DOHH2 (cell line): Measurements from ENCODE around the gene LMNB1.

Source experiments
- EZH2phosphoT487 ChIP-seq: fragments of 200-600 bp; sonication (generic); IDR thresholded peaks from 2 replicates; pipeline ENCODE4 v1.6.1; 2017; ENCODE audit warnings: borderline replicate concordance, mild to moderate bottlenecking, antibody characterized with exemption, low read length, moderate library complexity, mixed read lengths
- TF ChIP-seq, protein P1 (sequence below): fragments of 200-600 bp; sonication (generic); IDR thresholded peaks from one replicate; pipeline ENCODE4 v1.5.1; 2014; ENCODE audit warnings: antibody characterized with exemption, mild to moderate bottlenecking, low read depth, low read length; ENCODE audit not compliant: poor library complexity, severe bottlenecking

DNA sequence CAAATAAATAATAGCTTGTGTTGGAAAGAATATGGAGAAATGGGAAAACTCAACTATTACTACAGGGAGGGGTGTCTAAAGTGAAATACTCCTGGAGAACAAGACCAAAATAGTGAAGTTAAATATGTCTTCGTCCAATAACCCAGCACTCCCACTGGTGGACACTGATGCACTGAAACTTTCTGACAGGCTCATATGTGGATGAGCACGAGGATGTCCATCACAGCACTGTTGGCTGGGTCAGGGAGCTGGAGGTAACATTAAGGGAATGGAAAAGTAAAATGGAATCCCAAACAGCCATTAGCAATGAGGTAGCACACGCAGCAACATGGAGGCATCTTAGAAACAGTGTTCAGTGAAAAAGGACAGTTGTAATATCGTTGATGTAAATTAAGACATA, 86.5 kb downstream of the LMNB1 start:
- TF ChIP-seq, protein P1, sequence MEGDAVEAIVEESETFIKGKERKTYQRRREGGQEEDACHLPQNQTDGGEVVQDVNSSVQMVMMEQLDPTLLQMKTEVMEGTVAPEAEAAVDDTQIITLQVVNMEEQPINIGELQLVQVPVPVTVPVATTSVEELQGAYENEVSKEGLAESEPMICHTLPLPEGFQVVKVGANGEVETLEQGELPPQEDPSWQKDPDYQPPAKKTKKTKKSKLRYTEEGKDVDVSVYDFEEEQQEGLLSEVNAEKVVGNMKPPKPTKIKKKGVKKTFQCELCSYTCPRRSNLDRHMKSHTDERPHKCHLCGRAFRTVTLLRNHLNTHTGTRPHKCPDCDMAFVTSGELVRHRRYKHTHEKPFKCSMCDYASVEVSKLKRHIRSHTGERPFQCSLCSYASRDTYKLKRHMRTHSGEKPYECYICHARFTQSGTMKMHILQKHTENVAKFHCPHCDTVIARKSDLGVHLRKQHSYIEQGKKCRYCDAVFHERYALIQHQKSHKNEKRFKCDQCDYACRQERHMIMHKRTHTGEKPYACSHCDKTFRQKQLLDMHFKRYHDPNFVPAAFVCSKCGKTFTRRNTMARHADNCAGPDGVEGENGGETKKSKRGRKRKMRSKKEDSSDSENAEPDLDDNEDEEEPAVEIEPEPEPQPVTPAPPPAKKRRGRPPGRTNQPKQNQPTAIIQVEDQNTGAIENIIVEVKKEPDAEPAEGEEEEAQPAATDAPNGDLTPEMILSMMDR: no peak
- no peak for TF ChIP-seq EZH2phosphoT487
